Activated CD8-positive, alpha-beta memory T cell treated with anti-CD3 and anti-CD28 coated beads for 1 hour (primary cell): Measurements from ENCODE around the gene SPACA7.

Experiments used
- DNase-seq, 2 donors: peaks; one replicate each; pipeline ENCODE4 v3.0.0-alpha.2; 2020; ENCODE audit warnings: low read depth in 1 of 2; ENCODE audit errors: extremely low read depth in 1 of 2

Gene SPACA7

DNA sequence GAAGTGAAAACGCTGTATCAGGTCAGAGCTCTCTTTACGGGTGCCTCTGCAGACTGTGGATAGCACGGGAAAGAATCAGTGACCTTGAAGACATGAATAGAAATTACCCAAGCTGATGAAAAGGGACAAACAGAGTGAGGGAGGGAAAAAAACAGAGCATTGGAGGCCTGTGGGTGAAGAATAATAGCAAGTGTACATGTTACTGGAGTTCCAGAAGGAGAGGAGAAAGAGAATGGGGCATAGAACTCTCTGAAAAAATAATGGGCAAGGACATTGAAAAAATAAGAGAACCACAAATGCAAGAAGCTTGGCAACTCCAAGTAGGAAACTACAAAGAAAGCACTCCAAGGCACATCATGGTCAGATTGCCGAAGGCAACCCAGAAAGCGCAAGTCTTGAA, 86.3 kb downstream of the SPACA7 start:
- no peak for DNase-seq

DNA sequence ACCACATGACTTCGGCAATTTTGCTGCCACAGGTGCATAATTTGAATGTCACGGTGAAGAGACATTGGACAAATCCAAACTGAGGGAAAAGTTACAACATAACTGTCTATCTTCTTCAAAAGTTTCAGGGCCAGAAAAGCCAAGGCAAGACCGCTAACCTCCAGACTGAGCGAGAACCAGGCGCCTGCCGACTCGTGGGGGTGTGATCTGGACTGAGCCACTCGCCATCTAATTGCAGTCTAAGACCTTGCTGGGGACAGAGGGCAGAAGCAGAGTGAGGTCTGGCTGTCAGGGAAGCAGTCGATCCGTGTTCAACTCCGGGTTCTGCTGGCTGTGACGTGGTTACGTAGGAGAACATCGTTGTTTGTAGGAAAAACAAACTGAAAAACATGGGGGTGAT, 88.6 kb downstream of the SPACA7 start:
- no peak for DNase-seq

DNA sequence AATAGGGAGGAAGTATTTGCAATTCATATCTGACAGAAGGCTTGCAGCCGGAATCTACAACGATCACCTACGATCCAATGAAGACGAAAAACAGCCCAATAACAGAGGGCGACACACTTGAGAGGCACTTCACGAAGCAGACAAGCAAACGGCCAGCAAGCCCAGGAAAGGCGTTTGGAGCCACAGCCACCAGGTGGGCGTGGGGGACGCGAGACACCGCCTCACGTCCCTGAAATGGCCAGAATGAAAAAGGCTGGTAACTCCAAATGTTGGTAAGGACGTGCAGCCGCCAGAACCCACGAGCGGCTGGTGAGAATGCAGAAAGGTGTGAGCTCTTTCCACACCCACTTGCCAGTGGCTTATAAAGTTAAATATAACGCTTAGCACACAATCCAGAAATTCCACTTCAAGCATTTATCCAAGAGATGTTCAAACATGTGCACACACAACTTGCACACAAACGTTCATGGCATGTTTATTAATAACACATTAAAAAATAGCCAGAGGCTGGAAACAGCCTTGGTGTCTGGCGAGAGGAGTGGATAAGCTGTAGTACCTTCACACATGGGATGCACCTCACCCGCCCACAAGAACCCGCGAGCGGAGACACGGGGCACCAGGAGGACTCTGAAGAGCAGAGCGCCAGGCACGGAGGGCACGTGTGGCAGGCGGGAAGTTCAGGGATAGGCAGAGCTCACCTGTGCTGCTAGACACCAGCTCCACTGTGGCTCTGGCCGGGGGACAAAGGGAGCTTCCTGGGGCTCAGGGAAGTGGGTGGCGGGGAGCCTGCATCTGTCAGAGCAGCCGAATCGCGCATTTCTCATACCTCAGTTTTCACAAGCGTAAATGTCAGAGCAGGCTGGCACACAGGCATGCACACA, 89.3 kb downstream of the SPACA7 start:
- no peak for DNase-seq

DNA sequence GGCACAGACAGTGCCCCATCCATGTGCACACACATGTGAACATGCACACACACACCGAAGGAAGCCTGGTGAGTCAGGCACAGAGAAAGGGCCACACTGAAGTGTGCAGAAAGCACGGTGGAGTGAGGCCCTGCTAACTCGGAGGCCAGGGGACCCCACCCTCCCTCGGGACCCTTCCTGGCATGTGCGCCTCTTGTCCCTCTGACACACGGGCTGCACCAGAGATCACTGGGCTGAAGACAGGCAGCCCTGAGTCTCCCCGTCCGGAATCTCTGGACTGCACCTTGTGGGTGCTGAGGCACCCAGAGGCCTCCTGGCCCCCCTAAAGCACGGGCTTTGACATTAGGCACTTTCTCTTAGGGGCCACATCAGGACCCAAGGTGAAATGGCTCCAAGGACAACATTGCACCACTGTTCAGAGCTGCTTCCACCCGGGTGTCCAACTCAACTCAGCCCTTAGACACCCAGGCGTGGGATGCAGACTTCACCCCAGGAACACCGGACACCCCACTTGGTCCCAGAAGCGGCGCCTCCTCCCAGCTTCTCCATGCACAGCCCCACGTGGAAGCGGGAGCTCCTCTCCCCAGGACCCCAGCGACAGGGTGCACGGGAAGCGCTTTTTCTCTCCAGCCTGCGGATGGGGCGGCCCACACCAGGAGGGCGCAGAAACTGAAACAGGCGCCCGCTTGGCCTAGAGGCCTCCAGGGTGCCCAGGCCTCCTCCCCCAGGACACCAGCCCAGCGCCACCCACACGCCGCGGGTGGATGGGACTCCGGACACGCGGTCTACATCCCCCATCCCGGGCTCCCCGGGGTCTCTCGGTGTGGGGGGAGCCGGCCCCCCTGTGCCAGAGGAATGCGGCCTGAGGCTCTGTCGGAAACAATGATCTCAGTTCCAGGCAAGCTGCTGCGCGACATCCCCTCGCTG, 90.2 kb downstream of the SPACA7 start:
- DNase-seq: no peak

DNA sequence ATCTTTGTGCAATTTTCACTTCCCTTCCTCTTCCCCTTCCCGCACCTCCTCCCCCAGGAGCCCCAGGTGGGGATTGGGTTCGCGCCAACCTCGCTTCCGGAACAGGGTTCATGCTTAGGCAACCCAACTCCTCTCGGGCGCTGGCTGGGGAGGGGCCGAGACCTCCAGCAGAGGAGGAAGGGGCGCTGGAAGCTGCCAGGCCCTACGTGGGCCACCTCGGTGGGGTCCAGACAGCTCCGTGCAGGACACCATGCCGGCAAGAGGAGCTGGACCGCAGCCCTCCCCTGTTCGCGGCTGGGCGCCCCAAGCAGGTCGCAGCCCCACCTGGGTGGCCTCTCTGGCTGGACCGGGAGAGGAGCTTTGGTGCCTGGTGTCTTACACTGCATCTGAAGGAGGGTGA, 91.1 kb downstream of the SPACA7 start:
- DNase-seq: no peak

DNA sequence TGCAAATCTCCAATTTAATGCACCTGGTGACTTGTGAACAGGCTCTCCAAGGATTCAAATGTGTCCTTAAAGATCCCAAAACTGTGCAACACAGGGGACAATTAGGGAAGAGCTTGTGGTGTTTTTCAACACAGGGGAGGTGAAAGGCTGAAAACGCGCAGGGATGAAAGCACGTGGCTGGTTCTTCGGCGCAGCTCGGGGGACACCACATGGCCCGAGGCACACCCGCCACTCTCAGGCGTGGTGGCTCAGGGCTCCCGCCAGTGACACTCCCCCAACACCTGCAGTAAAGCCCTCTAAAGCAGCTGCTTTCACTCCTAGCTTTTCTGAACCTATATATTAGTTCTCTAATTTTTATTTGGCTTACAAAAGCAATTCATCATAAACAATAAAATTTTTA, 91.9 kb downstream of the SPACA7 start:
- no peak for DNase-seq

DNA sequence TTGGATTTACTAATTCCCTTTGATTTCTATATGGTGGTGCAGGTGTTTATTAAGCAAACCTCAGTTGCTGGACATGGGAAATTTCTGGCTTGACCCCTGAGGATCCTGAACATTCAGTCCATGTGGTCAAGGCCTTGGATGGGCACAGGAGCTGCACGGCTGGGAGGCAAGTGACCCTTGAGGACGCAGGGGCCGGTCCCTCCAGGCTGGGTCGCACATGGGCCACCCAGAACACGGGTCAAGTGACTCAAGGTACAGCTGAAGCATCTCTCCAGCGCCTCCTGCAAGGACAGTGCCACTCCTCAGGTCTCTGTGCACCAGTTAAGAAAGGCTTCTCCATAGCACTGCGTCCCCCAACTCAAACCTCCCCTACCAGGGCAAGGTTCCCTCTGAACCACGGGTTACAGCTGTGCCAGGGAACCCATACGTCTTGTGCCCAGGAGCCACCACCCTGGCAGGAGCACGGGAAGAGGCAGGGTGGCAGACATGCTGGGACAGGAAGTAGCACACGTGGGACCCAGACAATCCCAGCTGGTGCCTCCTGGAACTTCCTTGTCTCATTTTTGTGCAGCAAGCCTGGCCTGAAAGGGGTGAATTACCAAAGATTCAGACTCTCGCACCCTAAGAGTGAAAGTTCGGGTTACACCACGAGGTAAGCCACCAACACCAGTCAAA, 93.1 kb downstream of the SPACA7 start:
- DNase-seq: no peak

DNA sequence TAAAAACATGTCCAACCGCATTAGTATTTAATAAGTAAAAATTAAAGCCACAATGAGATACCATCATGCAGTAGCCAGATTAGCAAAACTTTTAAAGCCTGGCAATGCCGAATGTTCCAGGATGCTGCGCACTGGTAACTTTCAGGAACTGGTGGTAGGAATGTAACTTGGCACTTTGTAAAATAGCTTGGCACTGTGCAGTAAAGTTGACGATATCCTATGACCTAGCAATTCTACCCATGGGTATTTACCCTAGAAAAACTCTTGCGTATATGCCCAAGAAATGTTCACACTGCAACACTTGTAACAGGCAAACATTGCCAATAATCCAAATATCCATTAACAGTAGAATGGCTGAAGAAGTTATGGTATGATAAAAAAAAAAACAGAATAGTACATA, 97.7 kb downstream of the SPACA7 start:
- no peak for DNase-seq

DNA sequence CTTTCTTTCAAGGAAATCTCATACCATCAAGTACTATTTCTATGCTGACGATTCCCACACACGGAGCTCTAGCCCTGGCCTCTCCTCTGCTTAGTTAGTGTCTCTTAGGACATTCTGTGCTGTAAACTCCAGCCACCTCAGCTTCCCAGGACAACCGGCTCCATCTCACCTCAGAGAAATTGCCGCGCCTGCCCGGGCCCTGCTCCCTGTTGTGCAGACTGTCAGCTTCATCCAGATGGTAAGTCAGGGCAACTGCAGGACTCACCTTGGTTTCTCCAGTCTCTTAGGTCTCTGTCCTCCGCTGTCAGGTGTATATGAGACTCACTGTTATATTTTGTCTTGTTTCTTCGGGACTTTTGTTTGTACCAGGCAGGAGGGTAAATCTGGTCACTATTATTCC, 98.7 kb downstream of the SPACA7 start:
- DNase-seq: no peak

DNA sequence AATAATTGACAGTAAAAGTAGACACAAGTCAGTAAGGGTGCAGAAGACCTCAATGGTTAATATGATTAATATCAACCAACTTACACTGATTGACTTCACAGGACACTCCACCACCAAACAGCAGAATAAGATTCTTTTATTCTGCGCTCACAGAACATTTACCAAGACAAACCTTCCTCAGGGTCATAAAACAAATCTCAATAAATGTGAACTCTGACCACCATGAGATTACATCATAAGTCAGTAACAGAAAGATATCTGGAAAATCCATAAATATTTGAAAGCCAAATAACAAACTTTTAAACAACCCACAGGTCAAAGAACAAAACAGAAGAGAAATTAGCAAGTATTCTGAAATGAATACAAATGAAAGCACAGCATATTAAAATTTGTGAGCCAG, 99.7 kb downstream of the SPACA7 start:
- DNase-seq: no peak

DNA sequence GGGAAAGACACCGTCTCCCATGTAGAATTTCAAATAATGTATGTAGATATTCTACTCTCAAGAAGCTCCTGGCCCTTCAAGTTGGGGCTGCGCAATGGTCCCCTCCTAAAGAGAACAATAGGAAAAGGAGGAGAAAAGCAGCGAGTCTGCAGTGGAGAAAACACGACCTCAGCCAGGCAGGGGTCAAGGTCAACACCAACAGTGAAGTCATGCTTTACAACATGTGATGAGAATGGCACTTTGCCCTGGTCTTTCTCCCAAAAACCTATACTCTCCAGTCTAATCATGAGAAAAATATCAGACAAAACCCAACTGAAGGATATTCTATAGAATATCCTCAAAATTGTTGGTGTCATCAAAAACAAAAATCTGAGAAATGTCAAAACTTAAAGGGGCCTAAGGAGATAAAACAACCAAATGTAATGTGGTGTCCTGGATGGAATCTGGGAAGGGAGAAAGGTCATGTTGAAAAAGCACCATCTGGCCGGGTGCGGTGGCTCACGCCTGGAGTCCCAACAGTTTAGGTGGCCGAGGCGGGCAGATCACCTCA, 101.0 kb downstream of the SPACA7 start:
- no peak for DNase-seq

DNA sequence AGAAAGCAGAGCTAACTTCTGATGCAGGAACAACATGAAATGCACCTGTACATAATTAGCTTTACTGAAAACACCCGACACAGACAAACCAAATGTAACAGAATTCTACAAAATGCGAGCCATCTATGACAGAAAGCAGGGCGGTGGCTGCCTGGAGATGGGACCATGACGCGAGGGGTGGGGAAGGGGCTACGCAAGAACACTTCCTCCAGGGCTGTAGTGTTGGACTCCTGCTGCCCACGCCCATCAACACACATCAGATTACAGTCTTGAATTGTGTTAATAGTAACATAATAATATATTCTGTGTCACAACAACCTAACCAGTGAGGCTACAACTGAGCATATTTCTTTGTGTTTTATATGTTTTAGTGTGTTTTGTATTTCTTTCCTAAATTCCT, 103.2 kb downstream of the SPACA7 start:
- DNase-seq: no peak

DNA sequence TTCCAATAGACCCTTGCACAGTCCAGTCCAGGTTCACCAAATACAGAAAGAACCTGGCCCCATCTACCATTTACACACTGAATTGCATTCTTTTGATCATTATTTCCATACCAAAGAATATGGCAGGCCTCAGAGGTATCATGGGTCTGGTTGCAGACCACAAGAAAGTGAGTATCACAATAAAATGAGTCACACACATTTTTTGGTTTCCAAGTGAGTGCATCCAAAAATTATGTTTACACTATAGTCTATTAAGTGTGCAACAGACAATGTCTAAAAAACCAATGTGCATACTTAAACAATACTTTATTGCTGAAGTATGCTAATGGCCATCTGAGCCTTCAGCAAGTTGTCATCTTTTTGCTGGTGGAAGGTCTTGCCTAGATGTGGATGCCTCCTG, 105.3 kb downstream of the SPACA7 start:
- DNase-seq: no peak

DNA sequence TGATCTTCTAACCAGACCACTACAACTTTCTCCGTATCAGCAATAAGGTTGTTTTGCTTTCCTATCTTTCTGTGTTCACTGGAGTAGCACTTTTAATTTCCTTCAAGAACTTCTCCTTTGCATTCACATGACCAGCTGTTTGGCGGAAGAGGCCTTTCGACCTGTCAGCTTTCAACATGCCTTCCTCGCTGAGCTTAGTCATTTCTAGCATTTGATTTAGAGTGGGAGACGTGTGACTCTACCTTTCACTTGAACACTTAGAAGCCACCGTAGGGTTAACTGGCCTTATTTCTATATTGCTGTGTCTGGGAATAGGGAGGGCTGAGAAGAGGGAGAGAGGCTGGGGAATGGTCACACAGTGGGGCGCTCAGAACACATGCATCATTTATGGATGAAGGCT, 107.1 kb downstream of the SPACA7 start:
- DNase-seq: no peak
